Liver (tissue), 3 donors: Measurements from ENCODE around the gene TUBB1.

Experiments
- CTCF ChIP-seq: fragments of 150-350 bp; IDR thresholded peaks from 2 replicates; pipeline ENCODE4 v1.5.1; 2017; ENCODE audit warnings: improper control_type of control experiment, low read depth, low read length; ENCODE audit not compliant: missing input control
- JUND ChIP-seq, 2 donors: IDR thresholded peaks; 2 replicates each; pipeline ENCODE4 v1.6.1; 2016; ENCODE audit warnings: antibody characterized with exemption in 2 of 2
- RAD21 ChIP-seq, 2 donors: IDR thresholded peaks; 2 replicates each; pipeline ENCODE4 v1.6.1; 2016; ENCODE audit warnings: antibody characterized with exemption in 2 of 2, mild to moderate bottlenecking in 2 of 2
- SP1 ChIP-seq: IDR thresholded peaks from 2 replicates; pipeline ENCODE4 v1.6.1; 2018; ENCODE audit warnings: antibody characterized with exemption, mild to moderate bottlenecking
- donor health status: healthy.
- donor health status: healthy.

DNA sequence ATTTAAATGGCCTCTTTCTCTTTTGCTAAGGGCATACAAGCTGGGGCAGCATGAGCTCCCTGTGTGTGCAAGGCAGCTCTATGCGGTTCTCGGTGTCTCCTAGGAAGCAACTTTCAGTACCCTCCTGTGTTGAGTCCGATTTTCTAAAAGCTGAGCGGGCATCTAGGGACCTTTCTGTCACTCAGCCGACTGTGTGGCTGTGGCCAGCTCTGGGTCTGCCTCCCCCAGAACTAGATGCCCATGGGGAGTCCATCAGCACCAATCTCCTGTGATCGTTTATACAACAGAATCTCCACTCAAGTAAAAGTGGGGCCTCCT, 30.7 kb upstream of the TUBB1 start:
- no peak for TF ChIP-seq CTCF
- no peak for TF ChIP-seq SP1
- TF ChIP-seq JUND (IDR thresholded peaks at IDR 0.05), result no peak
- TF ChIP-seq RAD21 (IDR thresholded peaks at IDR 0.05), result no peak
